NOMO-1 (cell line): Measurements from ENCODE around the gene CLK2.
A peak's percentile ranks its signal among the peaks of the same experiment; 100 is the strongest.
"Not testable (repeated sequence)": the region's sequence is repeated elsewhere in the genome, so short reads cannot be mapped to it uniquely, and the experiment has no call there.

Source experiments
- DNase-seq, 2 experiments: peaks; one replicate each; lab custom pipeline; 2025; ENCODE audit not compliant: unreplicated experiment in 2 of 2; lab: John Stamatoyannopoulos, UW

Gene CLK2

GRCh38 chr1:155218854-155219591 is 54.3 kb downstream of the CLK2 start:
- peak in 1 of 2 experiments; percentile 42 for DNase-seq

GRCh38 chr1:155214702-155215101 is 58.6 kb downstream of the CLK2 start:
- DNase-seq: not testable (repeated sequence)
